Measurements from ENCODE around the gene ADAT2. TPM values are rescaled to one million over a fixed set of nuclear protein-coding genes. Genes with fewer than 3 reads are reported as not detected.

Gene ADAT2
- total and polyA plus RNA-seq, 2 of the 4 experiments (the other 2 are of a cell fraction) = 2.7 to 5.4 TPM

DNA sequence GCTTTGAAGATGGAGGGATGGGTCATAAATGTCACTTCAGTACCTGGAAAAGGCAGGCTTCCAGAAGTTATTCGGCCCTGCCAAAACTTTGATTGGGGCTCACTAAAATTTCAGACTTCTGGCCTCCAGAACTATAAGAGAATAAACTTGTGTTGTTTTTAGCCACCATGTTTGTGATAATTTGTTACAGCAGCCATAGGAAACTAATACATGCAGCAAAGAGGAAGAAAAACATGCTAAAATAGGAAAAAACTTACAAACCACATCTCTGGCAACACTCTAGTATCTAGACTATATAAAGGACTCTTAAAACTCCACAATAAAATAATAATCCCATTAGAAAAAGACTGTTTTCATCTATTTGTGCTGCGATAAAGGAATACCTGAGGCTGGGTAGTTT, 9.5 kb downstream of the ADAT2 start:
- no peak overlapping the region for H3K18ac ChIP-seq (ENCODE audit: low read depth, low read length)
- H4K5ac ChIP-seq (ENCODE audit: low read depth, low read length) = no peak overlapping the region
- H2AK9ac ChIP-seq (replicated peaks; ENCODE audit: low read depth, low read length, poor library complexity) = no peak overlapping the region
- dilution Hi-C loops (cut with HindIII; ENCODE audit: low sequenced_read_pairs, unreplicated experiment) (no loop called here), intact Hi-C loops (cut with micrococcal nuclease) (loop anchor here (10.0 kb wide), 1 partner anchor 574 kb away; no protein-coding TSS in a partner anchor), in situ Hi-C loops (cut with MboI; ENCODE audit: low sequenced_read_pairs) (no loop called here)
- H2BK20ac ChIP-seq (ENCODE audit: low read depth, low read length) = no peak overlapping the region
- no peak for DNase-seq
- no peak overlapping the region for H2BK120ac ChIP-seq (ENCODE audit: low read depth, low read length)
- no peak overlapping the region for H3K14ac ChIP-seq (replicated peaks; ENCODE audit: low read depth, low read length)
- no CpG with 5 or more reads among the region's 2 CpGs for WGBS, 2 experiments (ENCODE audit: extremely low coverage in 2 of 2, insufficient read length in 1 of 2)
- H3K27me3 ChIP-seq (ENCODE audit: control insufficient read depth, insufficient read depth, low read length) = no peaks in the 10 kb centered on the region
- H3K4me2 ChIP-seq (ENCODE audit: low read depth, low read length) = no peak overlapping the region
- peaks cover 2% of the 10 kb centered on the region; the same call in 1 of the 2 replicates for H3K4me1 ChIP-seq (ENCODE audit: control insufficient read depth, insufficient read depth, low read length)
- no peak overlapping the region for H3K27ac ChIP-seq (ENCODE audit: insufficient read depth, low read length)
- H3K9me1 ChIP-seq (ENCODE audit: insufficient read depth, low read length) = peaks cover 4% of the 10 kb centered on the region; the same call in 1 of the 2 replicates
- peaks cover 9 to 12% of the 10 kb centered on the region in 2 experiments; a peak in 2 of 4 replicates for H3K79me1 ChIP-seq (ENCODE audit: low read depth in 1 of 2, low read length in 2 of 2)
- no peak overlapping the region for H3K23ac ChIP-seq (ENCODE audit: low read depth, low read length)
- no peaks in the 10 kb centered on the region for H4K20me1 ChIP-seq (ENCODE audit: insufficient read depth, low read length)
- BruUV-seq (replicated peaks) = no TSS peak
- no peak for ATAC-seq (ENCODE audit: low read depth)
- ChIA-PET CTCF (no interaction called here), POLR2A (ENCODE audit: unreplicated experiment) (no interaction called here)
- no peak overlapping the region for H3K4me3 ChIP-seq (ENCODE audit: insufficient read depth, low read depth, low read length)
- no peak overlapping the region for H2BK15ac ChIP-seq (ENCODE audit: low read depth, low read length)
- no peak for TF ChIP-seq BHLHE40 (IDR thresholded peaks at IDR 0.05; ENCODE audit: low read depth, low read length)
- TF ChIP-seq RFX5 (IDR thresholded peaks at IDR 0.05; ENCODE audit: low read depth, low read length) = no peak
- TF ChIP-seq MXI1 (IDR thresholded peaks at IDR 0.05; ENCODE audit: borderline replicate concordance, low read depth, low read length) = no peak
- no peak for TF ChIP-seq POLR2A (IDR thresholded peaks at IDR 0.05; ENCODE audit: low read depth, low read length)
- no peak for TF ChIP-seq NFE2L2 (IDR thresholded peaks at IDR 0.05; ENCODE audit: low read depth, low read length)
- TF ChIP-seq MAFK (IDR thresholded peaks at IDR 0.05; ENCODE audit: low read depth, low read length) = no peak
- TF ChIP-seq MAZ (IDR thresholded peaks at IDR 0.05; ENCODE audit: borderline replicate concordance, low read depth, low read length) = no peak
- no peak for TF ChIP-seq RAD21 (IDR thresholded peaks at IDR 0.05; ENCODE audit: low read length)
- no peak for TF ChIP-seq CHD1 (IDR thresholded peaks at IDR 0.05; ENCODE audit: low read depth, low read length)
- no peak for TF ChIP-seq FOS (IDR thresholded peaks at IDR 0.05; ENCODE audit: low read depth, low read length)
- no peak for TF ChIP-seq CEBPB (IDR thresholded peaks at IDR 0.05; ENCODE audit: low read depth, low read length)
- no peak for TF ChIP-seq USF2 (IDR thresholded peaks at IDR 0.05; ENCODE audit: low read depth, low read length)
- TF ChIP-seq, protein P1, sequence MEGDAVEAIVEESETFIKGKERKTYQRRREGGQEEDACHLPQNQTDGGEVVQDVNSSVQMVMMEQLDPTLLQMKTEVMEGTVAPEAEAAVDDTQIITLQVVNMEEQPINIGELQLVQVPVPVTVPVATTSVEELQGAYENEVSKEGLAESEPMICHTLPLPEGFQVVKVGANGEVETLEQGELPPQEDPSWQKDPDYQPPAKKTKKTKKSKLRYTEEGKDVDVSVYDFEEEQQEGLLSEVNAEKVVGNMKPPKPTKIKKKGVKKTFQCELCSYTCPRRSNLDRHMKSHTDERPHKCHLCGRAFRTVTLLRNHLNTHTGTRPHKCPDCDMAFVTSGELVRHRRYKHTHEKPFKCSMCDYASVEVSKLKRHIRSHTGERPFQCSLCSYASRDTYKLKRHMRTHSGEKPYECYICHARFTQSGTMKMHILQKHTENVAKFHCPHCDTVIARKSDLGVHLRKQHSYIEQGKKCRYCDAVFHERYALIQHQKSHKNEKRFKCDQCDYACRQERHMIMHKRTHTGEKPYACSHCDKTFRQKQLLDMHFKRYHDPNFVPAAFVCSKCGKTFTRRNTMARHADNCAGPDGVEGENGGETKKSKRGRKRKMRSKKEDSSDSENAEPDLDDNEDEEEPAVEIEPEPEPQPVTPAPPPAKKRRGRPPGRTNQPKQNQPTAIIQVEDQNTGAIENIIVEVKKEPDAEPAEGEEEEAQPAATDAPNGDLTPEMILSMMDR (conservative IDR thresholded peaks at IDR 0.05; ENCODE audit: low read depth, low read length) = no peak
- TF ChIP-seq RCOR1 (IDR thresholded peaks at IDR 0.05; ENCODE audit: insufficient replicate concordance, low read length) = no peak
- no peak for TF ChIP-seq SMC3 (IDR thresholded peaks at IDR 0.05; ENCODE audit: low read depth, low read length)
- TF ChIP-seq, protein P2, sequence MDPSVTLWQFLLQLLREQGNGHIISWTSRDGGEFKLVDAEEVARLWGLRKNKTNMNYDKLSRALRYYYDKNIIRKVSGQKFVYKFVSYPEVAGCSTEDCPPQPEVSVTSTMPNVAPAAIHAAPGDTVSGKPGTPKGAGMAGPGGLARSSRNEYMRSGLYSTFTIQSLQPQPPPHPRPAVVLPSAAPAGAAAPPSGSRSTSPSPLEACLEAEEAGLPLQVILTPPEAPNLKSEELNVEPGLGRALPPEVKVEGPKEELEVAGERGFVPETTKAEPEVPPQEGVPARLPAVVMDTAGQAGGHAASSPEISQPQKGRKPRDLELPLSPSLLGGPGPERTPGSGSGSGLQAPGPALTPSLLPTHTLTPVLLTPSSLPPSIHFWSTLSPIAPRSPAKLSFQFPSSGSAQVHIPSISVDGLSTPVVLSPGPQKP (IDR thresholded peaks at IDR 0.05; ENCODE audit: borderline replicate concordance, low read depth, low read length) = no peak
- no peak overlapping the region for H2AFZ ChIP-seq (replicated peaks; ENCODE audit: low read length, poor library complexity)
- no peak overlapping the region for H3K56ac ChIP-seq (ENCODE audit: extremely low read depth, insufficient read depth, low read length)
- H2BK5ac ChIP-seq (ENCODE audit: low read depth, low read length, poor library complexity, severe bottlenecking) = no peak overlapping the region
- peaks cover 11% of the 10 kb centered on the region for H3K36me3 ChIP-seq (ENCODE audit: control insufficient read depth, insufficient read depth, low read length)
- H3K4ac ChIP-seq (ENCODE audit: low read depth, low read length) = no peak overlapping the region
- H3K9me3 ChIP-seq (ENCODE audit: control insufficient read depth, insufficient read depth, low read length) = no peaks in the 10 kb centered on the region
- H2AK5ac ChIP-seq (ENCODE audit: low read depth, low read length) = no peak overlapping the region
- H4K91ac ChIP-seq (ENCODE audit: insufficient read depth, low read depth, low read length) = no peak overlapping the region
- H3K9ac ChIP-seq (ENCODE audit: low read depth, low read length) = no peak overlapping the region
- no peak overlapping the region for H4K8ac ChIP-seq (ENCODE audit: low read depth in 2 of 2, low read length in 2 of 2)
